Left renal pelvis (tissue), 4 donors: ENCODE data around the gene FBXO48. TPM values are rescaled to one million over a fixed set of nuclear protein-coding genes. Genes with fewer than 3 reads are reported as not detected.
"Not testable (repeated sequence)": the region's sequence is repeated elsewhere in the genome, so short reads cannot be mapped to it uniquely, and the experiment has no call there.

Source experiments
- DNase-seq, 4 donors: peaks; one replicate each; pipeline ENCODE4 v3.0.0-alpha.2; 2013; ENCODE audit warnings: low read depth in 4 of 4, low spot score in 3 of 4
- polyA plus RNA-seq, 4 donors: library from polyadenylated mRNA; unstranded; fragments of 120-200 nt; gene quantifications; one replicate each; pipeline ENCODE4 v1.2.1, GENCODE V29; 2013; ENCODE audit not compliant: insufficient read length in 4 of 4

FBXO48 gene
- polyA plus RNA-seq, 4 donors, result 1.4 to 2.4 (median 2.0) TPM

- DNase-seq, result no peak
These were observed 5.8 kb upstream of the FBXO48 start for GRCh38 chr2:68472796-68473414.

DNA sequence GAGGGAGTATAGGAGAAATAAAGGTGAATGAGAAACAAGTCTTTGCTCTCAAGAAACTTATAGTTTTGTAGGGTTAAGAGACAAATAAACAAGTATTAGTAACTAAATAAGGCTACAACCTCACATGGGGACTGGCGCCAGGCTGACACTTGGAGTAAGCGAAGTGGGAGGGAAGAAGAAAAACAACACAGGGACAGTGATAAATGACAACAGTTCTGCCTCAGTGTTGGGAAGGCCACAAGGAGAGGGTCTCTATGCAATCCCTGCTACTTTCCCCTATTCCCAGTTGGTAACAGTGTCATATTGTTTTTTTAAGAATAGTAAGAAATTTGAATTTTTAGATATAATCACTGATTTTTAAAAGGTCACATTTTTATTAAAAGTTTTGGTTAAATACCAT lies 4.3 kb upstream of the FBXO48 start:
- no peak for DNase-seq

DNA sequence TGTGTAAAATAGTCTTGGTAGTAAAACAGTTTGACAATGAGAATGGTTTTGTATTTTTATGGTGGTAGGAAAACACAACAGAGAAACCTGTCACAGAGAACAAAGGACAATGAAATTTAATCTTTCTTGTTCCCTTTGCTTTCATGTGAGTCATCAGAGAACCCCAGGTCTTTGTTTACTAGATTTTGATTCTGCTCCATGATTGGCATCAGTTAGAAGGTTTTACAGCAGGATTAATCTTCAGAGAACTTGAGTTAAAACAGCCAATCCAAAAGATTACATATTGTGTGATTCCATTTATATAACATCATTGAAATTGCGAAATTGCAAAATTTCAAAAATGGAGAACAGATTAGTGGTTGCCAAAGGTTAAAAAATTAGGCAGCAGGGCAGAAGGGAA lies 2.8 kb upstream of the FBXO48 start:
- DNase-seq, result no peak

GRCh38 chr2:68468801-68469200 lies 1.7 kb upstream of the FBXO48 start:
- no peak for DNase-seq

DNA sequence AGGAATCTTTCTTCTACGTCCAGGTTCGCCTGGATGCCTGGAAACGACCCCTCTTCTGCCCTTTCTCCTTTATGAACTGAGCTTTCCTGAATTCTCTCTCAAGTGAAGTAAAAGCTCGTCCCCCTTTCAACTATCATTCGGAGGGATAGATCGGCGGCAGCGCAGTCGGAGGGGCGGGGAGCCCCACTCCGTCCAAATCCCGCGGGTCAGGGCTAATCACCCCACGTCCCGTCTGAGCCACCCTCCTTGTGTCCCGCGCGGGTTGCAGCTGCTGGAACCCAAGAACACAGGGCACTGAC lies 367 bp downstream of the FBXO48 start:
- DNase-seq, result peak in 2 of 4 donors; percentile 18 to 24

DNA sequence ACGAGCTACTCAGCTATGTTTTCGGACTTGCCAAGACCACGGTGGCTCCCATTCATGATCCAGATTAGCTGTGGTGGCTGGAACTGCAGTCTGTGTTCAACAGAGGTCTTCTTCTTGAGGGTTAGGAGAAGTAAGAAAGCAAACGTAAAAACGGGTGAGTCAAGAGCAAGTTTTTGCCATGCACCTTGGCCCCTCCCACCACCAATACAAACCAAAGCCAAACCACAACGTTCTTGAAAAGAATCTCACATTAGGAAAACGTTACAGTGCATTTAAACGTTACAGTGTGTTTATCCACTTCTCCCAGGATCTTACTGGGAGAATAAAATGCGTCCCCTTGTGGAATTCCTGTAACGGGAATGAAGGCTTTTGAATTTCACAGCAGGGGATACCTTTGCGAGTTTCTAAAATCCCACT lies 725 bp downstream of the FBXO48 start:
- no peak for DNase-seq

- no peak for DNase-seq
These were observed 1.8 kb downstream of the FBXO48 start for GRCh38 chr2:68465081-68465916.

- DNase-seq, result no peak
These were observed 2.4 kb downstream of the FBXO48 start for GRCh38 chr2:68464651-68465050.

DNA sequence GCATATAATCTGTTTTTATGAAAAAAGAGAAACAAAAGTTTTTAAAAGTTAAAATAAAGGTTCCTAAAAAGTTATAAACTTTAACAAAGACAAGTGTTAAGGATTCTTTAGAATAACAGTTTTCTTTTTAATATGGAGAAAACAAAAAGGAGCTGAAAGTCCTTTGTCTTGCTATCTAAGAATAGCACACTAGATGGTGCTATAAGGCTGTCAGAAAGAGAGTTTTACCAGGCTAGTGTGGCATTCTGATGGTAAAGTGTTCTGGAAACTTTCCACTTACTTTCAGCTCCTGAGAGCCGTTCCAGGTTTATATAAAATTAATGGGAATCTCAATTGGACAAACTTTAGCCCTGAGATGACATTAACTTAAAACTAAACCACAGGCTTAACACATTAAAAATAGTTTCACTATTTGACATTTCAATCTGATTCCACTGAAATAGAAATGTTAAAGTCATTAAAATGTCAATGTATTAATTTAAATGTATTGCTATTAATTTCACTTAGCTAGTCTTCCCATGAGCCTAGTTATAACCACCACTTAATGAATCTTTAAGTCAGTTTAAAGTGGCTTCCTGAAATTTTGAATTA lies 3.7 kb downstream of the FBXO48 start:
- DNase-seq, result peak in 1 of 4 donors; percentile 33

DNA sequence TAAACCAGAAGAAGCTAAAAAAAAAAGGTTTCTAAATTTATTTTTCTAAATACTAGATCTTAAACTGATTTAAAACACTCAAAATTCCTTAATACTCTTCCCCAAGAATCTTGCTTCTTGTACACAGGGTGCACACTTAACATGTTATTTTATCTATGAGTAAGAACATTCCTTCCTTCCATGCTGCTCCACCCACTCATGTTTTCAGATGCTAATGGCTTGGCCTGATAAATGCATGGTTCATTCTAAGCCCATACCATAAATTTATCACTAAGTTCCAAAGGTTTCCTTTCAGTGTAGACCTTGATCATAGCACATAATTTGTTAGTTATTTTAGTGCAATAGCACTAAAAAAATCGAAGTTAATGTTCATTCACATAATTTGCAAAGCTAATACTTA lies 8.1 kb downstream of the FBXO48 start:
- no peak for DNase-seq

- no peak for DNase-seq
These were observed 10.9 kb downstream of the FBXO48 start for GRCh38 chr2:68456198-68456597.

DNA sequence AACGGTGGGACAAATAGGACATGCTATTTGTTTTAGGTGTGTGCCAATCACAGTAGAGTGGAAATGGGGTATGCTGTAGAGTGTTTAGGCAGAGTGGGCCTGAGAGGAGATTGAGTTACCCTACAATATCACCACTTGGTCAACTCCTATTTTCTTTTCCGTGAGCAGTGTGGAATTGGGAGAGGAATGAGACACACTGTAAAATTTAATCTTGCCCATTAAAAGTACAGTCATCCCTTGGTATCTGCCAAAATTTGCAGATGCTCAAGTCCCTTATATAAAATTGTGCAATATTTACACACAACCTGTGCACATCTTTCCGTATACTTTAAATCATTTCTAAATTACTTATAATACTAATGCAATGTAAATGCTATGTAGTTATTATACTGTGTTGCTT lies 12.4 kb downstream of the FBXO48 start:
- DNase-seq, result no peak

DNA sequence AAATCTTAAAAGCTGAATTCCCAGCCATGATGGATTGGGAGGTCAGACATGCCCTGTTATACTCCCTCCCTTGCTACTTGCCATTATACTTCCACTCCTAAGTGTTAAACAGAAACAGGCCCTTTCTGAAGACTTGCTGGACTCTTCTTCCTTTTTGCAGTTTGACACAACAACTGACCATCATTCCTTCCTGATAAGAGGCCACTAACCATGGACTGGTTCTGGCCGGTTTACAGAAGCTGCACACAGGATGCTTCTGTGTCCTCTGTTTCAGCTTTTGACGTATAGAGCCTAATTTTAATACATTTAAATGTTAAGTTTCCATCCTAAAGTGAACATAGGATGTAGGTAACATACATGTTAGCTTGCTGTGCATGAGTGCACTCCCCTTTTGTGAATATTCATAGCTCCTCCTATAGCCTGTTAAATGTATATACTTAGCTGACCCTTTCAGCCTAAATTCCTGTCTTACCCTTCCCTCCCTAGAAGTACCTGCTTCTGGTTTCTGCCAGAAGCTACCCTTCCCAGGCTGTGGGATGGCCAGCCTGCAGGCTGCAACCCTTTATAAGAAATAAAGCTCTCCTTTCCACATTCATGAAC lies 13.2 kb downstream of the FBXO48 start:
- no peak for DNase-seq

GRCh38 chr2:68452158-68452900 lies 14.8 kb downstream of the FBXO48 start:
- no peak for DNase-seq

- no peak for DNase-seq
These were observed 18.1 kb downstream of the FBXO48 start for GRCh38 chr2:68448671-68449653.

DNA sequence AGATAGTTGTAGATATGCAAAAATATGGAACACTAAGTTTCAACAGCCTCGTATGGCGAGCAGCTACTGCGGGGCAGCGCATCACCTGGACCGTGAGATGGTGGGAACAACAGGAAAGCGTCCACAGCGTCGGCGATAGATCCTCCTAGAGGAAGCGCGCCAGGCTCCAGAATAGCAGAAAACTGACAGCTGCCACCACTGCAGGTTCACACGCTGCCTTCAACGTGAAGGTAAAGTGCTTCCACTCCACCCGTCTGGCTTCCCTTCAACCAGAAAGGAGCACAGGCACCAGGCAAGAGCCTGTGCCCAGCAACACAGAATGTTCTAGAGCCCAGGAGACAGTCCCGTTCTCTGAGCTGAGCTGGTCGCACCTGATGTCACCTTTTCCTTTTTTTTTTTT lies 20.0 kb downstream of the FBXO48 start:
- no peak for DNase-seq

- DNase-seq, result not testable (repeated sequence)
These were observed 20.7 kb downstream of the FBXO48 start for GRCh38 chr2:68446425-68446824.

DNA sequence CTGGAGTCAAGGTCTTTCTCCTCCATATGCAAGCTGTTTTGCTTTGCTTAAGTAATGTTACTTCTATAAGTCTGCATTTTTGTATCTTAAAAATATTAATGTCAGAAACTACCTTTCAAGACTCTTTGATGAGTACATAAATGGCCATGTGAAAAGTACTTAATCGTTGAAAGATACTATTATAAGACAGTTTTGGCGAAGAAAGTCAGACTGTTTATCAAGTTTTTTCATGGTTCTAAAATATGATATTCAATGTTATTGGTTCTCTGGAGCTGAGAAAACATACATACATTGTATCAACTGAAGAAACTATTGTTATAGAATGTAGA lies 25.1 kb downstream of the FBXO48 start:
- no peak for DNase-seq

GRCh38 chr2:68441179-68441993 lies 25.7 kb downstream of the FBXO48 start:
- peak; percentile 51 to 77 (median 73) for DNase-seq
